ENCODE measurements around the gene IQGAP3.

Gene IQGAP3

DNA sequence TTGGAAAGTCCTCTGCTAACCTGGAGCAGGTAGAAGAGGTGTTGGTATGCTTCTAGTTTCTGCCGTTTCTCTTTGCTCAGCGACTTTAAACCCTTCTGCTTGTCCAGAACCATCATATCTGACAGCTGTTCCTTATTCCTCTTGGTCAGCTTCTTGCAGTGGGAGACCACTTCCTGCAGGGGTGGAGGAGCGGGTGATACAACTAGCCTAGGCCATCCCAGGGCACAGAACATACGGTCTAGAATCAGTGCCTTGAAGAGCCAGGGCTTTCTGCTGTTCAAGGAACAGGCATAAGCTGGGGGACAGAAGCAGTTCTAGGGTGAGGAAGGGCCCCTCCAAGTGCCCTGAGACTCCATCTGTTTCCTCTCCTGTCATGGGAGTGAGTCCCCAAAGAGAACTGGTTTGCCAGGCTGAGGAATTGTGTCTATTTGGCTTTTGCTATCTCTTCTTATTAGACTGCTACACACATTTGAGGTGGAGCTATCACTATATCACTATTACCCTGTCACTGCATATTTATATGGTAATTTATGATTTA, 32.5 kb downstream of the IQGAP3 start:
- DNase-seq: no peak

DNA sequence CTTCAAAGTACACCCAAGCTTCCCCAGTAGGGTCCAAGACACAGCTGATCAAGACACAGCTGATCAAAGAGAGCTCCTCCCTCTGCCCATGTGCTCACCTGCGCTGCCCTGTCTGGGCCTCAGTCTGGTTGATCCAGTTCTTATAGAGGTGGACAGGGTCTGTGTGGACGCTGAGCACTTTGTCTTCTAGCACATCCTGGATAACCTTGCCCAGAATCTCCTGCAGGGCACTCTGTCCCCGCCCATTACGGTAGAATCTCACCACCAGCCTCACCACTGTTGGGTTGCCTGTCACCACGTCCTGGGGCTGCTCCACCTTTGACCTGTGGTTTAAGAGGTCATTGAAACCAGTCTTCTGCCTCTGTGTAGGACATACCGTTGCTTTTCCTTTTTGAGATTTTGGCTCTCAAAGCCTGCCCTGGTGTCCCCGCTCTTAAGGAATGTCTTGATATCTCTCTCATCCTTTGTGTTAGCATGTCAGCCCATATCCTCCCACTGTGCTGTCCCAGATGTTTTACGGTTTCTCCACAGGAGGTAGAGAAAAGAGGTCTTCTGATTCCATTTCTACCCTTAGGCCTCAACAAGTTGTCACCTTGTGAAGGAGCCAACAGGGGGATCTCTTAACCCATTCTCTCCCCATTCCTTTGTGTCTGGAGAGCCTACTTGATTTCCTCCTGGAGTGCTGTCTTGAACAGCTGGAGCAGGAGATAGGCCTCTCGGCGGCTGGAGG, 33.5 kb downstream of the IQGAP3 start:
- DNase-seq: no peak

DNA sequence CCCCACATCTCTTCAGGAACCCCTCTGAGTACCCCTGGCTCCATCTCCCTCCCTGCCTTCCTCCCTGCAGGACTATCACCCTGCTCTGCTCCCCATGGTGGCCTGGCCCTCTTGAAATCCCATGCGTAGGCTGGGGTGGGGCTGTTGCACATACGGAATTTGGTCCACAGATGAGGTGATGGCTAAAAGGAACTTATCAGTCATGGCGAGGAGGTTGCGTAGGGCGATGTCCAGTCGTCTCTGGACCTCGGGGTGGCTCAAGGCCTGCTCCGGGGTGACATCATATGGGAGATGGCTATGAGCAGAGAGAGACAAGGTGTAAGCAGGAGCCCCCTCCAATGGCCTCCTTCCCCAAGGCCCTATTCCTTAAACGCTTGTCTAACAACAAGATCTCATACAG, 35.3 kb downstream of the IQGAP3 start:
- DNase-seq: no peak

DNA sequence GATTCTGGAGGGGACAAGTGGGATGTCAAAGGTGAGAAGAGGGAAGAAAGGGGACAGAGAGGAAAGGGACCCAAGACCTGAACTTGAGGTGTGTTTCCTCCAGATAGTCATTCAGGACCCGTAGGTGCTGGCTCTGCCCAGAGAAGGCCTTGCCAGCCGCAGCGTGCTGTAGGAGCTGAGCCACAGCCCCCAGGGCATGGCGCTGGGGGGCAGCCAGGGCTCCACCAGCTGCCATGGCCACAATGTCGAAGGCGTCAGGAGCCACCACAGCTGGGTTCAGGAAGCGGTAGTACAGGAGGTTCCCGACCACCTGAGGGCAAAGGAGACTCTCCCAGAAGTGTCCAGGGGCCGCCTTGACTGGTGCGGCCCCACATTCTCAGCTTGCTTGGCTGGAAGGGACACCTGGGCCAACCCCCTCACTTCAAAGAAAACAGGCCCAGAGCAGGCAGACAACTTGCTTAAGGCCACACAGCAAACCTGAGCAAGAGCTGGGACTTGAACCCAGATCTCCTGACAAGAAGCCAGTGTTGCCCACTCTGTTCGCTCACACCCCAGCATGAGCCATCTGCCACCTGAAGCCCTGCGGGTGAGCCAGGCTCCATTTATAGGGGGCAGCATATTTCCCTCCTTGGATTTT, 37.8 kb downstream of the IQGAP3 start:
- no peak for DNase-seq

DNA sequence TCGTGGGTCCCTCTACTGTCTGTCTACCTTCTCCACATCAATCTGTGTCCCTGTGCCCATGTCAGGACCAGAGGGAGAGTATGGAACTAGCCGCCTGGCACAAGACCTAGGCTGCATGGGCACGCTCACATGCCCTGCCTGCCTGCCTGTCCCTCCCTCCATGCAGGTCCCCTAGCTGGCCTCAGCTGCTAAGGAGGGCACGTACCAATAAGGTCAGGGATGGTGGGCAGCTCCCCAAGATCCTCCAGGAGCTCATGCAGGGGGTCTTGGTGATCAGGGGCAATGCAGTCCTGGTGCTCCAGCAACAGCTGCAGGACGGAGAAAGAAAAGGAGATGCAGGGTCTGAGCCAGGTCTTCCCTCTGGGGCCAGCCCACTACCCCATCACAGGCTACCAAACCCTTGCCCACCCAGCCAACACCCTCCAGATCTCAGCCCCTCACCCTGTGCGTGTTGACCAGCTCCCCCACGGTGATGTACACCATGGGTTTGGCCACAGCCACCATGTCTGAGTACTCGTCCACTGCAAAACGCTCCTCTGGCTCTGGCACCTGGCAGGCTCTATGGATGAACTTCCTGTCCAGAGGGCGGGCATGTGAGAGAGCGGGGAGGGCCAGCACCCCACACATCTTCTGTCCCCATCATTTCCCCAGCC, 38.7 kb downstream of the IQGAP3 start:
- no peak for DNase-seq

DNA sequence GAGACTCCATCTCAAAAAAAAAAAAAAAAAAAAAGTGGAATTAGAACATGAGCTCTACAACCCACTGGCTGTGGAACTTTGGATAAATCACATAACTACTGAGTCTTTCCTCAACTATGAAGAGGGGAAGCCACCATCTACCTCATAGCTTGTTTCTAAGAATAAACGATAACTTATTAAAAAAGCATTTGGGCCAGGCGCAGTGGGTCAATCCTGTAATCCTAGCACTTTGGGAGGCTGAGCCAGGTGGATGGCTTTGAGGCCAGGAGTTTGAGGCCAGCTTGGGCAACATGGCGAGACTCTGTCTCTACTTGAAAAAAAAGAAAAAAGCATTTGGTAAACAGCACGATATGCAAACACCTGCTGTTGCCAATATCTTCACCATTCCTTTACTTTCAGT, 40.0 kb downstream of the IQGAP3 start:
- DNase-seq: no peak

DNA sequence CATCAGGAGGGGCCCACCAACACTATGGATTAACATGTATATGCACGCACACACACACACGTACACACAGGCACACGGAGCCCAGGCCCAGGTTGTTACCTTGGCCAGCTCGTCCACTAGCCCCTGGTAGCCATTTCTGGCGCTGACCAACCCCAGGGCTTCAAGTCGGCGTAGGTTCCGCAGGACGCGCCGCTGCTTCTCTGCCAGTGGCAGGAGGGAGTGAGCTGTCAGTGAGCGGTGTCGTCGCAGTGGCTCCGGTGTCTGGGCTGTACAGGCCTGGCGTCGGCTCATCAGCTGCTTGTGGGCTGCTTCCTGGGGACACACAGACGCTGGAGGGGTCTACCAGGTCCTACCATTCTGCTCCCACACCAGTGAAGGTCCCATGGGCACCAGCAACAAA, 42.4 kb downstream of the IQGAP3 start:
- DNase-seq: no peak

DNA sequence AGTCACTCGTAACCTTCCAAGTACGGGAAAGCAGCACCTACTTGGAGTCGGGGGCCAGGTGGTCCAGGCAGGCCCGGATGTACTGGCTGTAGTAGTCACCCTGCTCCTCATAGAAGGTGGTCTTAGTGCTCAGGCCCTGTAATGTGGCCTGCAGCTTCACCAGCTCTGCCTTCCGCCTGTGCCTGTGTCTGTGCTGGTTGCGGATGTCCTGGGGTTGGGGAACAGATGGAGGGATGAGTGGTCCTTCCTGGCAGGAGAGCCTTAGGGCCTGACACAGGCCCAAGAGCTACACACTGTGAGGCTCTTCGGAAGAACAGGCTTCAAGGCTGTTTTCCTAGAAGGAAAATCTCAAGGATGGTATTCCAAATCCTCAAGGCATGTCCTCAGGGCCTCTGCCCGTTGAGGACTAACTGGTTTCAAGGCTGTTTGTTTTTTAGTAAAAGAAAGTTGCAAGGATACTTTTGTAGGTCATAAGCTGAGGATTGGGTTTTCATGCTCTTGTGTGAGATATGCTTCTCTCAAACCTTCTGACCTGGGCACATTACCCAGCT, 43.4 kb downstream of the IQGAP3 start:
- peak in 1 of 14 donors; percentile 8 for DNase-seq

DNA sequence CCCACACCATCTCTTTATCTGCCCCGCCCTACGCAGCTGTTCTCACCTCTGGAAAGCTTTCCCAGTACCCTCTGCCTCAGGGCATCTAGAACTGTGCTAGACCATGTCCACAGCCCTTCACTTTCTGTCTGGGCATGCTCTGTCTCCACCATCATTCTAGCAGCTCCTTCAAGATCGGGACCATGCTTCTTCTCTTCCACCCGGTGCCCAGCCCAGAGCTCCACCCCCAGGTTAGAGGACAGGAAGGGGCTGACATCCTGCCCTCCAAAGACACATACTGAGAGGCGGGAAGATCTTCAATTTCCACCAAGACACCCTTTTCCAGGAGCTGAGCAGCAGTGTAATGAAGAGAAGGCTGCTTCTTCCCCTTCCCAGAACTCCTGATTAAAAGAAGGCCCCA, 44.1 kb downstream of the IQGAP3 start:
- DNase-seq: no peak

DNA sequence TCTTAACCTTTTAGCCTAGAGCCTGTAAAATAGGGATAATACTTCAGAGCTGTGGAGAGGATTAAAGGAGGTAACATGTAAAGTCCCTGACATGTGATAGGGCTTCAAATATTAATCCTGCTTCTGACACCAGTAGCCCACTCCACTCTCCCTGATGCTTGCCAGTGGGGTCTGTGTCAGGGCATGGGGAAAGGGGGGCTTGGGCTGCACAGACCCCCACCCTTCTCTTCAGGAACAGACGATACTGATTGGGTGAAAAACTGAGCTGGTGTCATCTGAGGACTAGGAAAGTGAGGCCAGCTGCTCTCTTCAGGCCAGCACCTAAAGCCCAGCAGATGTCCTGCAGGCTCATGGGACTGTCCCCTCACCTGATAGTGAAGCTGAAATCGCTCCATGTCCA, 44.8 kb downstream of the IQGAP3 start:
- no peak for DNase-seq

DNA sequence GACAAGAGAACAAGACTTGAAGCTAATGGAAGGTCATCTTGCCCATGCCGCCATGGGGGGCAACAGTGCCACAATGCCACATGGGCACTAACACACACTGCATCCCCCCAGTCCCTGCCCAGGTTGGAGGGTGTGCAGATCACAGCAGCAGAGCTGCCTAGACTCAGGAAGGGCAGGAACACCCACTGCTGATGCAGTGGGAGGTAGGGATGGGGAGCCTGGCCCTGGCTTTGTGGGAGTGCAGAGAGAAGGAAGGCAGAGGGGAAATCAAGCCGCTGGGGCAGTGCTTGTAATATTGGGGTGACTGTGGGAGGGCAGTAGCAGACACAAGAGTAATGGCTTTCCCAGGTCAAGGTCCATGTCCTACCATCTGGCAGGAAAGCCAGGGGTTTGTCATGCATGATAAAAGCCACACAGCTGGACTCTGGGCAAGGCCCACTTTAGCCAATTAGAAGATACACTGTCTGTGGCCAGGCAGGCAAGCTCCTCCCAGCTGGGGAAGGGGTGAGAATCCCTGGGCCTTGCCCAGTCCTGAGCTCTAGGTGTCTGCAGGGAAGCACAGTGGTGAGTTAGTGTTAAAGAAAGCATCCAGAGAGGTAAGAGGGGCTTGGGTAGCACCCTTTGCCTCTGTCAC, 46.4 kb downstream of the IQGAP3 start:
- DNase-seq: no peak

DNA sequence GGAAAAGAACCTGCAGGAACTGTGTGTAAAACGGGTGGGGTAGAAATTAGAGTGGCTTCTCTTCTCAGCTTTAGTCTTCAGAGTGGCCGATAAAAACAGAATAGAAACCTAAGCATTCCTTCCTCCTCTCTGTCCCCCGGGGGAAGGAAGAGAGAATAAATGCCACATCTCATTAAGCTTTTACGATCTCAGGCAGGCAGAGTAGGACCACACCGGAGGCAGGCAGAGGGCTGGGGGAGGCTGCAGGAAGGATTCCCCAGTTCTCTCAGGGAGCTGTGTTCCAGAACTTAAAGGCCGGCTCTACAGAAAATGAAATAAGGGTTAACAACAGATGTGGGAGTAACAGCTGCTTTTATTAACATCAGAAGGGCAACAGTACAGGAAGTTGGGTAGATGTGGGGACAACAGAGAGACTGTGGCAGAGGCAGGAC, 47.3 kb downstream of the IQGAP3 start:
- no peak for DNase-seq

DNA sequence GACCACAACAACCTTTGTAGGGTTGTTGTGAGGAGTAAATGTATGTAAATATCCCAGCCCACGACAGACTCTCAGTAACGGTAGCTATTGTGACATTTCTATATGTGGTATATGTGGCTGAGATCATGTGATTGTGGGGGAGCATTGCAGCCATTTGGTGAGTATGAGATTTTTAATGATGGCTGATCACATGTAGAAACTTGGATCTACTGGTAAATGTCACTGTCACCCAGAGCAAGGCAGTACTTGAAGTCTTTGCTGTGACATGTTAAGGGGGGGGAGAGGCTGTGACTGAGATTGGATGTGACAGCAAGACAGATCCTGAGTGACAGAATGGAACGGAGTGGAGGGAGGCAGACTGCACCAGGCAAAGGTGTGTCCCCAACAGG, 47.9 kb downstream of the IQGAP3 start:
- DNase-seq: no peak

DNA sequence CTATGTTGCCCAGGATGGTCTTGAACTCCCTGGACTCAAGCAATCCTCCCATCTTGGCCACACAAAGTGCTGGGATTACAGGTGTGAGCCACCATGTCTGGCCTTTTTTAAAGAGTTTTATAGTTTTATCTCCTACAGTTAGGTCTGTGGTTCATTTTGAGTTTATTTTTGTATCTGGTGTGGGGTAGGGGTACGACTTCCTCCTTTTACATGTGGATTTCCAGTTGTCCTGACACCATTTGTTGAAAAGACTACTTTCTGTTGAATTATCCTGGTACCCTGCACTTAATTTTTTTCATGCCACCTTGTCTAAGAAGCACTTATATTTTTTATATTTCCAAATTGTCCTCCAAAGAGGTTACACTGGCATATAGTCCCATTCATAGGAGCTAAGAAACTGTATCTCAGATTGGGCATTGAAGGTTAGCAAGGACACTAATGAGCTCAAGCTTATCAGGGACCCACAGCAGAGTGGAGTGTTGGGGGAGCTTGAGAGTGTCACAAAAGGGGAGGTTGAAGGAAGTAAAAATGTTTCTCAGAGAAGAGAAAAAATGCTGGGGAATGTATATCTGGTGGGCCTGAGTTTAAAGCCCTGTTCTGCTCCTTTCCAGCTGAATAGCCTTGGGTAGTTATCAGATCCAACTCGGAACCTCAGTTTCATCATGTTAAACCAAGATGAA, 48.4 kb downstream of the IQGAP3 start:
- no peak for DNase-seq

DNA sequence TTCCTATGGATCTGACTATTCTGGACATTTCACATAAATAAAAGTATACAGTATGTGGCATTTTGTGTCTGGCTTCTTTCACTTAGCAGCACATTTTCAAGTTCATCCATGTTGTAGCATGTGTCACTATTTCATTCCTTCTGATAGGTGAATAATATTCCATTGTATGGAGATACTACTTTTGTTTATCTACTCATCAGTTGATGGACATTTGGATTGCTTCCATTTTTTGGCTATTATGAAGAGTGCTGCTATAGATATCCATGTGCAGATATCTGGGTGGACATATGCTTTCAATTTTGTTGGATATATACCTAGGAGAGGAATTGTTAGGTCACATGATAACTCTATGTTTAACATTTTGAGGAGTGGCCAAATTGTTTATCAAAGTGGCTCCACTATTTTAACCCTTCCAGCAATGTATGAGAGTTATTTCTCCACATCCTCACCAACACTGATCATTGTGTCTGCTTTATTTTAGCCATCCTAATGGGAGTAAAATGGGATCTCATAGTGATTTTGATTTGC, 49.9 kb downstream of the IQGAP3 start:
- DNase-seq: no peak

DNA sequence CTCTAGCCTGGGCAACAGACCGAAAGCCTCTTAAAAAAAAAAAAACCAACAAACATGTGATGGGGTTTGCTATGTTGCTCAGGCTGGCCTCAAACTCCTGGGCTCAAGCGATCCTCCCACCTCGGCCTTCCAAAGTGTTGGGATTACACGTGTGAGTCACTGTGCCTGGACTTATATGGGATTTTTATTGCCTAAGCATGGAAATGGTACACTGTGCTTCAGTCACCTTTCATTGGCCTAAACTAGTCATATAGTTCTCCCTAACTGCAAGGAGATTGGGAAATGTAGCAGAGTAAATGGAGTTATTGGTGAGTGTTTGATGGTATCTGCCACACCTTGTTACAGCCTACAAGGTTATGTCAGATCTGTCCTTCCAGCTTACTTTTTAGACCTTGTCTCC, 54.6 kb downstream of the IQGAP3 start:
- DNase-seq: no peak

DNA sequence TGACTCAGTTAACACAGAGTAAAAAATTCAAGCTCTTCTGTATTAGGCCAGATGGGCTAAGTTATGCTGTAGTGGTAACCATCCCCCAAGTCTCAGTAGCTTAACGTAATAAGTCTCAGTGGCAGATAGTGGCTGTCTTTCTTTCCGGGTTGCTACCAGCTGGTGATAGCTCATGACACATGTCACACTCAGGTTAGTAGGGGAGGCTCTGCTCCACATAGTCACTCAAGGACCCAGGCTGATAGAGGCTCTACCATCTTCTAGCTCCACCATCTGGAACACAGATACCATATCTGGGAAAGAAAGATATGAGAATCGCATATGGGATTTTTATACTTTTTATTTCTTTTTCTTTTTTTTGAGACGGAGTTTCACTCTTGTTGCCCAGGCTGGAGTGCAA, 55.5 kb downstream of the IQGAP3 start:
- DNase-seq: no peak

DNA sequence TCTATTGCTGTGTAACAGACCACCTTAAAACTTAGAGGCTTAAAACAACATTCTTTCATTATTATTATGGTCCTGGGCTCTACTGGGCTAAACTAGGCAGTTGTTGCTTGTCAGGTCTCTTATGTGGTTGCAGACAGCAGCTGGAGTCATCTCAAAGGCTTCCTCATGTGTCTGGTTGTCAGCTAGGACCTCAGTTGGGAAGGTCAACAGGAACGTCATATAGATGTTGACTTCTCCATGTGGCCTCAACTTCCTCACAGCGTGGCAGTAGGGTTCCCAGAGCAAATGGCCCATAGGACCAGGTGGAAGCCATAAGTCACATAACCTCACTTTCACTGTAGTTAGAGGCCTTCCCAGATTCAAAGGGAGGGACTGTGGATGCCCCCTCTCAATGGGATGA, 56.4 kb downstream of the IQGAP3 start:
- no peak for DNase-seq

DNA sequence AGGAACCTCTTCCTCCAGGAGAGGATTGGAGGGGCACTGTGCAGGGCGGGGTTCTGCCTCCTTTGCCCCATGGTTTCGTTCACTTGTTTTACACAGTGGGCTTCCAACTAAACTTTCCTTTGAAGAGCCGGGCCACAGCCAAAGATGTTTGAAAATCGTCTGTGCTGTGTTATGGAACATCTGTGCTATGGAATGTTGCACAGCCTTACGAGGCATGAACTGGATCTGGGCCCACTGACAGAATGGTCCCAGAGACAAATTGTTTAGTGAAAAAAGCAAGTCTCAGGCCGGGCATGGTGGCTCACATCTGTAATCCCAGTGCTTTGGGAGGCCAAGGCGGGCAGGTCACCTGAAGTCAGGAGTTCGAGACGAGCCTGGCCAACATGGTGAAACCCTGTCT, 59.2 kb downstream of the IQGAP3 start:
- DNase-seq: no peak

DNA sequence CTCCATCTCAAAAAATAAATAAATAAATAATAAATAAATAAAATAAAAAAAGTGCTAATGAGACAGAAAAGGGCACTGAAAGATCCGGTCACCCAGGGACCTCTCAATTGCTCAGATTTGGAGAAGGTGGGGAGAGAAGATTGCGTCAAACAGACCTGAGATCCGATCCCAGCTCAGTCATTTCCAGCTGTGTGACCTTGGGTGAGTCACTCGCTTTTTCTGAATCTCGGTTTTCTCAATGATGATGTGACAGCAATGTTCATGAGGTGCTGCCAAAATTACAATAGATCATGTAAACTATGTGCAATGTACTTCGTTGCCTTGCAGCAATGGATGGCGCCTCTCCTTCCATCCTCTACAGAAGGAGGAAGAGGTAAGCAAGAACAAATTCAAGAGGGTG, 60.7 kb downstream of the IQGAP3 start:
- no peak for DNase-seq

DNA sequence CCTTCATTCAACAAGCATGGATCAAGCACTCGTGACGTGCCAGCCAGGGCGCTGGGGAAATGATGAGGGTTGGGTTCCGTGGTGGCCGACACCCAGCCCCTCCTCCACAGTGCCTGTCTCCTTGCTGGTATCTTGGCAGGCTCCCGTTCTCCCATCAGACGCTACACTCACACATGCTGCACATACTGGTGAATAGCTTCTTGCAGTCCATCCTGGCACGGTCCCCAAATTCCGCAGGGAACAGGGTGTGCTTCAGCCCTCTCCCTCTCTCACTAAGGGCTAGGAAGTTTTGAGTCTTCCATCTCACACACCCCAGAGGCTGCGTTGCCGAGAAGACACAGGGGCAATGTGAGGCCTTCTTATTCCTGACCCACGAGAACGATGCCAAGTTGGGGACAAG, 61.7 kb downstream of the IQGAP3 start:
- peak in 12 of 14 donors; percentile 22 to 89 (median 60) for DNase-seq

DNA sequence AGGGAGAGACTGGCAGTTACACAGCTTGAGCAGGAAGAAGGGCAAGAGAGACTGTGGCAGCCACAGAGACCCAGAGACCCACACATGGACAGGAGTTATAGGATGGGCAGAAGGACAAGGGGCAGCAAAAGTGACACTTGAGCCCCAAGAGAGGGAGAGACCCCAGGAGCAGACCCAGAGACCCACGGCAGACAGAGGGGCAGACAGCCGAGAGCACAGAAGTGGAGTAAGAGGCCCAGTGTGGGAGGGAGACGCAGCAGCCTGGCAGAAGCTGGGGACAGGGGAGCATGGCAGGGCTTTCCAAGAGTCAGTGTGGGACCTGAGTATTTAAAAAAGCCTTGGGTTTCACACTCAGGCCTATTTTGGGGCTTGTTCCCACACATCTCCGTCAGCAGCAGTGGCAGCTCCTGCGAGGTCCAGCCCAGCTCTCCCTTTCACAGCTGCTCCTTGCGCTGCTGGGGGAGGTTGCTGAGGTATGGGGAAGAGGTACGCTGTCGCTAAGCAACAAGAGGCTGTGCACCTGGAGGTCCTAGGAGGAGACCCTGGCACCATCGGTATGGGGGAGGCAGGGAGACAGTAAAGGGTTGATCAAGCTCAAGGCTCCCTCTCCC, 62.8 kb downstream of the IQGAP3 start:
- no peak for DNase-seq
